Measurements from ENCODE around the gene LRMDA.
A peak's percentile ranks its signal among the peaks of the same experiment; 100 is the strongest.

LRMDA gene

DNA sequence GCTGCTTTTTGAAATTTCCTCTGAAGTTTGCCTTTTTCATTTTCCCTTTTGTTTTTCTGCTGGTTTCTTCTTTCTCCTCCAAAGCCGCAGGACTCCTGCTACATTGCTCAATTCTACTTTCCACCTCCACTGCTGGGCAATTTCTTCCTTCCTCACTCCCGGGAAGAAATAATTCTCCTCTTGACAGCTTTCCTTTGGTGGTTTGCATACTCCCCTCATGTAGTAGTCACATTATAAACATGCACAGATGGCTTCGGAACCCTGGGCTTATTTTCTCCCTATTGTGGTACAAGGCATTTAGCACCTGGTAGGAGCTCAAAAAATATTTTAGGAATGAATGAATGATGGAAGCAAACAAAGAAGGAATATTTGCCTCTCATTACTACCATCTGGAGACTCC is 977.2 kb downstream of the LRMDA start:
- intact Hi-C loops (cut with DNase I), result no loop called here
- no peak for DNase-seq

GRCh38 chr10:76411729-76412435 is 980.5 kb downstream of the LRMDA start:
- intact Hi-C loops (cut with DNase I), result no loop called here
- DNase-seq, result no peak

DNA sequence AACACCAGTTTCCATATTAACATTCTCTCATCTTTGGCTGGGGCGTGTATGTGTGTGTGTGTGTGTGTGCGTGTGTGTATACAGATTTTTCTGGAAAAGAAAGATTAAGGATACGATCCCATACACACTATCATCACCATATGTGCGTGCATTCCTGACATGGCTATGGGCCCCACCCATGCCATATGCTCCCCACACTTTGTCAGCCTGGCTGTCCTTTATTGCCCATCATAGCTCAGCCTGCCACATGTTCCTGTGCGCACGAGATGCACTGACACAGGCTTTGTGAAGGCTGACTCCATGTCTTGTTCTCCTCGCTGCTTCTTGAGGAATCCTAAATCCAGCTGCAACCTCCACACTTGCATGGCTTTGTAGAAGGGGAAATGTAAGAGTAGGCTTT is 984.1 kb downstream of the LRMDA start:
- intact Hi-C loops (cut with DNase I), result no loop called here
- DNase-seq, result no peak

- intact Hi-C loops (cut with DNase I), result no loop called here
- no peak for DNase-seq
These were observed 985.2 kb downstream of the LRMDA start for GRCh38 chr10:76416642-76417041.

GRCh38 chr10:76420725-76421124 is 989.3 kb downstream of the LRMDA start:
- intact Hi-C loops (cut with DNase I), result no loop called here
- DNase-seq, result no peak

DNA sequence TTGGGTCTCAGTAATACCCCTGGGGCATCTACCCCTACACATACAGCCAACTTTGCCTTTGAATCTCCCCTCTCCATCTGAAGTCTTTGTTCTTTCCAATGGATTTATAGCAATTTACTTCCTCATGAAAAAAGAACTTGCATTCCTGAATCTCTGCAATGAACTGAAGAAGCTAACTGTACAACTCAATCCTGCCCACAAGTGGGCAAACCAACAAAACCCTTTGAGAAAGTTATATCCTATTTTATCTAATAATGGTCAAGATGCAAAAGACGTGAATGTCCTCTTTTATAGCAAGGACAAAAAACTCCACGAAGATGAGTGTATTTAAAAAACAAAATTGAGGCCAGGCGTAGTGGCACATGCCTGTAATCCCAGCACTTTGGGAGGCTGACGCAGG is 991.3 kb downstream of the LRMDA start:
- DNase-seq, result no peak
- intact Hi-C loops (cut with DNase I), result no loop called here

- intact Hi-C loops (cut with DNase I), result no loop called here
- no peak for DNase-seq
These were observed 997.3 kb downstream of the LRMDA start for GRCh38 chr10:76428551-76429367.

- intact Hi-C loops (cut with DNase I), result no loop called here
- DNase-seq, result no peak
These were observed 998.1 kb downstream of the LRMDA start for GRCh38 chr10:76429368-76430060.

DNA sequence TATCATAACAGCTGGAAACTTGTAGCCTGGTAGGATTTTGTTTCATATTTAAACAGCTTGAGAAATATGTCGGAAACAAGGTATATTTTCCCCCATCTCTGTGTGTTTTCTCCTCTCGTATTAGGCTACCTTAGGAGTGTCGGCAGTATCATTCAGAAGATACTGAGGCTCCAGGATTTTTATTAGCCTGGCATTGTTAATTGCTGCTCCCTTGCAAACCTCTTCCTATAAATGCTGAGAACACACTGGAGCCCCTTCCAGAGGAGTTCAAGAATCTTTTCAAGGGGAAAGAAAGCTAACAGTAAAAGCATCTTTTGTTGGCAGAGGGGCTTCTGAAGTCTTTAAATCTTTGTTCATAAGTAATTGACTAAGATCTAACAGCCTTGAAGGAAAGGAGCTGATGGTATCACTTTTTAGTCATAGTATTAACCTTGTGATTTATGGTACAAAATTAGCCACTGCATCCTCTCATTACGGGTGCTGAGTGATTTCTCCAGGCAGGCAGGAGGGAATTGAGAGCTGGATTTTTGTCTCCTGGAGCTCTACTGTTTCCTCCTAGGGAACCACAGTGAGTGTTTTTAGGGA is 998.7 kb downstream of the LRMDA start:
- intact Hi-C loops (cut with DNase I), result no loop called here
- no peak for DNase-seq

- DNase-seq, result no peak
- intact Hi-C loops (cut with DNase I), result no loop called here
These were observed 1000.9 kb downstream of the LRMDA start for GRCh38 chr10:76432016-76433012.

GRCh38 chr10:76433161-76434005 is 1002.0 kb downstream of the LRMDA start:
- intact Hi-C loops (cut with DNase I), result no loop called here

GRCh38 chr10:76435157-76435556 is 1003.7 kb downstream of the LRMDA start:
- DNase-seq, result no peak

More at GRCh38 chr10:76433161-76434005, 1002.0 kb downstream of the LRMDA start:
- no peak for DNase-seq

GRCh38 chr10:76436401-76436811 is 1005.0 kb downstream of the LRMDA start:
- no peak for DNase-seq
- intact Hi-C loops (cut with DNase I), result no loop called here

More at GRCh38 chr10:76435157-76435556, 1003.7 kb downstream of the LRMDA start:
- intact Hi-C loops (cut with DNase I), result no loop called here

- intact Hi-C loops (cut with DNase I), result no loop called here
- no peak for DNase-seq
These were observed 1005.6 kb downstream of the LRMDA start for GRCh38 chr10:76436981-76437380.

- intact Hi-C loops (cut with DNase I), result no loop called here
- DNase-seq, result no peak
These were observed 1009.0 kb downstream of the LRMDA start for GRCh38 chr10:76440426-76440825.

- no peak for DNase-seq
- intact Hi-C loops (cut with DNase I), result no loop called here
These were observed 1010.7 kb downstream of the LRMDA start for GRCh38 chr10:76442113-76442512.

GRCh38 chr10:76444034-76444800 is 1012.8 kb downstream of the LRMDA start:
- DNase-seq, result peak in 9 of 42 donors; percentile 6 to 72 (median 22)
- intact Hi-C loops (cut with DNase I), result no loop called here
